ENCODE data around the gene GREM1.

The GREM1 gene

GRCh38 chr15:32790352-32790999 is 72.7 kb downstream of the GREM1 start:
- DNase-seq, result no peak

- no peak for DNase-seq
Observed at GRCh38 chr15:32792436-32792835, 74.6 kb downstream of the GREM1 start.

Data from stimulated activated naive CD4-positive, alpha-beta T cell treated with Interleukin-2 at 50 U/mL for 16 hours (primary cell).